HL-60 (cell line): ENCODE measurements around the gene THRAP3.

Source experiments
- DNase-seq, 2 experiments: peaks; one replicate each; pipeline ENCODE4 v3.0.0-alpha.2; 2010 to 2020; ENCODE audit warnings: low read depth in 1 of 2, low spot score in 1 of 2
- H3K27ac ChIP-seq: fragments of 250-450 bp; sonication (Bioruptor Pico); replicated peaks from 2 replicates; pipeline ENCODE4 v1.5.1; 2020; ENCODE audit warnings: mild to moderate bottlenecking, moderate library complexity
- H3K27me3 ChIP-seq: fragments of 250-450 bp; sonication (Bioruptor Pico); 2 replicates; pipeline ENCODE4 v1.5.1; 2021; ENCODE audit warnings: mild to moderate bottlenecking, moderate library complexity; ENCODE audit not compliant: insufficient read depth, poor library complexity, severe bottlenecking
- H3K4me3 ChIP-seq: replicated peaks from 2 replicates; pipeline ENCODE4 v1.5.1; 2011; ENCODE audit warnings: mild to moderate bottlenecking, control low read depth, low read length; ENCODE audit not compliant: insufficient read depth
- CTCF ChIP-seq: IDR thresholded peaks from one replicate; pipeline ENCODE4 v1.5.1; 2011; ENCODE audit warnings: low read length, control low read depth, inconsistent platforms; ENCODE audit not compliant: insufficient read depth
- GABPA ChIP-seq: IDR thresholded peaks from 2 replicates; pipeline ENCODE4 v1.6.1; 2012; ENCODE audit warnings: low read depth
- POLR2AphosphoS5 ChIP-seq: IDR thresholded peaks from 2 replicates; pipeline ENCODE4 v1.6.1; 2012; ENCODE audit warnings: low read depth
- REST ChIP-seq: IDR thresholded peaks from 2 replicates; pipeline ENCODE4 v1.6.1; 2012; ENCODE audit warnings: low read depth; ENCODE audit not compliant: insufficient replicate concordance
- SPI1 ChIP-seq: IDR thresholded peaks from 2 replicates; pipeline ENCODE4 v1.6.1; 2012; ENCODE audit warnings: low read depth, mild to moderate bottlenecking, borderline replicate concordance

The THRAP3 gene

GRCh38 chr1:36354486-36354885 lies 130.2 kb downstream of the THRAP3 start:
- Histone ChIP-seq H3K27me3 (no peaks in the 10 kb centered on the region), H3K4me3 (no peak overlapping the region), H3K27ac (no peak overlapping the region)
- no peak for DNase-seq
- TF ChIP-seq POLR2AphosphoS5 (no peak), REST (no peak), CTCF (no peak), GABPA (no peak), SPI1 (no peak)
